Measurements from ENCODE around the gene CSN2. TPM values are rescaled to one million over a fixed set of nuclear protein-coding genes. Genes with fewer than 3 reads are reported as not detected.
A peak's percentile ranks its signal among the peaks of the same experiment; 100 is the strongest.

The CSN2 gene
- total and polyA plus RNA-seq, 8 donors = not detected

DNA sequence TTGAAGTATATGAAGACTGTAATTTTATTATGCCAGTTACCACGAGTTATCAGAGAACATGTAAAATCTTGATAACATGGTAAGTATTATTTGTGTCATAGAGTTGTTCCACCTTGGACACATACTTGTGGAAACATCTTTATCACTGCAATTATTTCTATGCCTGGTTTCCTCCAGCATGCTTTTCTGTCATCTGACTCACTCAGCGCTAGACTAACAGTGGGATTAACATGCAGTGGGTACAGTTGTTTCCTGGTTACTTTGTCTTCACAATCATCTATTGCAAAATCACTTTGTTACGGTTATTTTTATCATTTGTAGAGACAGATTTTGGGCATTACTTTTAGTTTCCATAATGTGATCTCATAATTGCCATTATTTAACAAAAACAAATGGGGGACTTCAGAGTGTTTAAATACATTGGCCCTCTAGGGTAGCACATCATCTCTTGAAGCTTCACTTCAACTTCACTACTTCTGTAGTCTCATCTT lies 30.0 kb upstream of the CSN2 start, which contains the start of gene STATH:
STATH (plus strand) TSS at position 441 of the 491 bp plus-strand sequence. CDS start 2,472 bp downstream, outside the sequence.
- no peaks in the 10 kb centered on the region for H3K36me3 ChIP-seq
- no peak within 1 kb of the TSS for H3K4me3 ChIP-seq
- no peaks in the 10 kb centered on the region for H3K4me1 ChIP-seq
- intact Hi-C loops (cut with DNase I) = no loop called here
- TF ChIP-seq, protein P1, sequence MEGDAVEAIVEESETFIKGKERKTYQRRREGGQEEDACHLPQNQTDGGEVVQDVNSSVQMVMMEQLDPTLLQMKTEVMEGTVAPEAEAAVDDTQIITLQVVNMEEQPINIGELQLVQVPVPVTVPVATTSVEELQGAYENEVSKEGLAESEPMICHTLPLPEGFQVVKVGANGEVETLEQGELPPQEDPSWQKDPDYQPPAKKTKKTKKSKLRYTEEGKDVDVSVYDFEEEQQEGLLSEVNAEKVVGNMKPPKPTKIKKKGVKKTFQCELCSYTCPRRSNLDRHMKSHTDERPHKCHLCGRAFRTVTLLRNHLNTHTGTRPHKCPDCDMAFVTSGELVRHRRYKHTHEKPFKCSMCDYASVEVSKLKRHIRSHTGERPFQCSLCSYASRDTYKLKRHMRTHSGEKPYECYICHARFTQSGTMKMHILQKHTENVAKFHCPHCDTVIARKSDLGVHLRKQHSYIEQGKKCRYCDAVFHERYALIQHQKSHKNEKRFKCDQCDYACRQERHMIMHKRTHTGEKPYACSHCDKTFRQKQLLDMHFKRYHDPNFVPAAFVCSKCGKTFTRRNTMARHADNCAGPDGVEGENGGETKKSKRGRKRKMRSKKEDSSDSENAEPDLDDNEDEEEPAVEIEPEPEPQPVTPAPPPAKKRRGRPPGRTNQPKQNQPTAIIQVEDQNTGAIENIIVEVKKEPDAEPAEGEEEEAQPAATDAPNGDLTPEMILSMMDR (IDR thresholded peaks at IDR 0.05) = no peak
- ATAC-seq = no peak
- no peak within 1 kb of the TSS for H3K27ac ChIP-seq
- H3K27me3 ChIP-seq = no peaks in the 10 kb centered on the region
- H3K9me3 ChIP-seq = no peaks in the 10 kb centered on the region
- no peak for DNase-seq

DNA sequence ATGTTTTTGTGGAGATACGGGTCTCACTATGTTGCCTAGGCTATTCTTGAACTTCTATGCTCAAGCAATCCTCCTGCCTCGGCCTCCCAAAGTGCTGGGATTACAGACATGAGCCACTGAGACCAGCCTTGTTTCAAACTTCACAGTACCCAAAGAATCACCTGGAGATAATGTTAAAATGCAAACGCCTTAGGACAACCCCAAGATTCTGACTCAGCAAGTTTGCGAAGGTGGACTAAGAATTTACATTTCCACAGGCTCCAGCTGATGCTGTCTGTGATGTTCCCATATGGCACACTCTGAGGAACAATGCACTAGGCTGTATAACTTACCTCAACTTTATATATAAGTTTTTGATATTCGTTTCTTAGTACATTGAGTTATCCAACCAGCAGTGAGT lies 29.3 kb upstream of the CSN2 start:
- TF ChIP-seq, protein P1 (IDR thresholded peaks at IDR 0.05) = no peak
- DNase-seq (no peak), ATAC-seq (no peak)
- Histone ChIP-seq H3K27me3 (no peaks in the 10 kb centered on the region), H3K36me3 (no peaks in the 10 kb centered on the region), H3K27ac (no peak overlapping the region), H3K4me1 (no peaks in the 10 kb centered on the region), H3K9me3 (no peaks in the 10 kb centered on the region), H3K4me3 (no peak overlapping the region)
- intact Hi-C loops (cut with DNase I) = no loop called here

DNA sequence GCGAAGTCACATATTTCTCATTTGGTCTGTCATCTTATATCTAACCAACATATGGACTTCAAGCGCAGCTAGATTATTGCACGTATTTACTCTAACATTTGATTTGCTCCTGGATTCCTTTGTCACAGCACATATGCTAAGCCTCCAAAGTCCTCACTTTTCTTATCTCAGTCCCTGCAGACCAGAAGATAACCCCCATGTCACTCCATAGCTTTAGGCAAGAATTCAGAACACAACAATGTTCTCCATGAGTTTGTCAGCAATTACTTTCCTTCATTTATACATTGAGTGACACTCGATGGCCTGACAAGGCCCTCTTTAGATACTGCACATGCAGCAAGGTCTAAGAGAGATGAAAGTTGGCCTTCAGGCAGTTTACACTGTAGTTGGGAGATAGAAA lies 25.5 kb upstream of the CSN2 start:
- H3K36me3 ChIP-seq = no peaks in the 10 kb centered on the region
- DNase-seq = no peak
- H3K9me3 ChIP-seq = no peaks in the 10 kb centered on the region
- no peak overlapping the region for H3K27ac ChIP-seq
- no peaks in the 10 kb centered on the region for H3K4me1 ChIP-seq
- H3K4me3 ChIP-seq = no peak overlapping the region
- TF ChIP-seq, protein P1 (IDR thresholded peaks at IDR 0.05) = no peak
- intact Hi-C loops (cut with DNase I) = no loop called here
- no peak for ATAC-seq
- H3K27me3 ChIP-seq = no peaks in the 10 kb centered on the region

DNA sequence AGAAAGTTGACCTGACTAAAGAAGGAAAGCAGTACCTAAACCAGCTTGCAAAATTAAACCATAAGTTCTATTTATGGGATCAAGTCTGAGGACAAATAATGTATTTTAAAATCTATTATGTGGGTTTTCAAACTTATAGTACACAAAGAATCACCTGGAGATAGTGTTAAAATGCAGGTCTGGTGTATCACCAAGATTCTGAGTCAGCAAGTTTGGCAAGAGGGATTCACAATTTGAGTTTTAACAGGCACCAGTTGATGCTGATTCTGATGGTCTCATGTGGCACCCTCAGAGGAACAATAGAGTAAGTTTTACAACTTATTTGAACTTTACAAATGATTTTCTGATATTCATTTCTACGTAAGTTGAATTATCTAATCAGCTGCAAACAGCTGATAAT lies 21.1 kb upstream of the CSN2 start:
- Histone ChIP-seq H3K27me3 (no peaks in the 10 kb centered on the region), H3K36me3 (no peaks in the 10 kb centered on the region), H3K9me3 (no peaks in the 10 kb centered on the region), H3K4me3 (no peak overlapping the region), H3K4me1 (no peaks in the 10 kb centered on the region), H3K27ac (no peak overlapping the region)
- intact Hi-C loops (cut with DNase I) = no loop called here
- no peak for DNase-seq
- TF ChIP-seq, protein P1 (IDR thresholded peaks at IDR 0.05) = no peak
- no peak for ATAC-seq

DNA sequence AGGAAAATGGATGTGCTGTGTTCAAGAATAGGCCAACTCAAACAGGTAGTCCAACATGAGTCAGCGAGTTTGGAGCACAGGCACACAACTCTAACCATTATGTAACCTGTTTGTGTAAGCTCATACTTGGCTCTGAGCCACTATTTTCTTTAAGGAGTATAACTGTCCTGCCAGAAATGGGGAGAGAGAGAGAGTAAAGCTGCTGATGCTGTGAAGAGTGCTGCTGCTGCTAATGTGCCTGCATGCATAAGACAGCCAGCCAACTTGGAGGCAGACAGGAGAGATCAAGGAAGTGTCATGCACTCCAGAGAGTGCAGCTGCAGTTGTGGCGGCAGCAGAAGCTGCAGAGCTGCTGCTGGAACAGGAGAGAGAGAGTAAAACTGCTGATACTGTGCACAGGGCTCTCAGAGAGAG lies 18.5 kb upstream of the CSN2 start:
- intact Hi-C loops (cut with DNase I) = no loop called here
- H3K4me3 ChIP-seq = no peak overlapping the region
- peak; percentile 83 for ATAC-seq

More for the DNA sequence above, 18.5 kb upstream of the CSN2 start:
- TF ChIP-seq, protein P1 (IDR thresholded peaks at IDR 0.05) = no peak
- H3K27ac ChIP-seq = no peak overlapping the region
- H3K9me3 ChIP-seq = no peaks in the 10 kb centered on the region
- H3K36me3 ChIP-seq = no peaks in the 10 kb centered on the region
- peak in 2 of 4 donors; percentile 29 to 64 for DNase-seq
- no peaks in the 10 kb centered on the region for H3K27me3 ChIP-seq
- H3K4me1 ChIP-seq = no peaks in the 10 kb centered on the region
